Right lobe of liver (tissue), 6 donors: ENCODE measurements around the gene ZNF609. TPM values are rescaled to one million over a fixed set of nuclear protein-coding genes. Genes with fewer than 3 reads are reported as not detected.
A peak's percentile ranks its signal among the peaks of the same experiment; 100 is the strongest.

ENCODE experiments used
- ATAC-seq, 4 donors: fragments of 200-7000 bp; cut with Tn5 transposase; one replicate each; pipeline ENCODE4 v1.9.1; 2020; ENCODE audit warnings: mild to moderate bottlenecking in 4 of 4, moderate library complexity in 4 of 4
- DNase-seq, 3 donors: peaks; one replicate each; pipeline ENCODE4 v3.0.0-alpha.2; 2020
- H3K27ac ChIP-seq, 3 donors: fragments of 200-600 bp; one replicate each; pipeline ENCODE4 v1.8.0; 2022
- H3K27me3 ChIP-seq, 2 donors: fragments of 200-600 bp; one replicate each; pipeline ENCODE4 v1.8.0; 2022
- H3K36me3 ChIP-seq, 4 donors: fragments of 200-600 bp; sonication (generic) in 1 of 4; one replicate each; pipeline versions ENCODE4 v1.5.1 to v1.8.0; 2017 to 2022; ENCODE audit warnings: control low read depth in 1 of 4
- H3K4me1 ChIP-seq, 4 donors: fragments of 200-600 bp; sonication (generic) in 1 of 4; one replicate each; pipeline versions ENCODE4 v1.5.1 to v1.8.0; 2017 to 2022; ENCODE audit warnings: control low read depth in 1 of 4
- H3K4me3 ChIP-seq, 3 donors: fragments of 200-600 bp; one replicate each; pipeline ENCODE4 v1.8.0; 2022
- H3K9me3 ChIP-seq, 4 donors: fragments of 200-600 bp; sonication (generic) in 1 of 4; one replicate each; pipeline versions ENCODE4 v1.5.1 to v1.8.0; 2017 to 2022; ENCODE audit warnings: control low read depth in 1 of 4
- POLR2A ChIP-seq: fragments of 450-650 bp; IDR thresholded peaks from one replicate; pipeline ENCODE4 v1.6.1; 2017; ENCODE audit warnings: antibody characterized with exemption, mild to moderate bottlenecking
- WGBS: methylation state at CpG from one replicate; pipeline ENCODE4 v1.1.6; 2018; ENCODE audit warnings: low coverage, low lambda C conversion rate; ENCODE audit not compliant: insufficient coverage; ENCODE audit errors: missing lambda C conversion rate; 5-methylcytosine and 5-hydroxymethylcytosine counted together
- intact Hi-C, 2 donors: fragments of 100-400 bp; cut with DNase I; formaldehyde crosslinking; loops; one replicate each; pipeline versions ENCODE4 v1.11.2 to v1.14.1; 2022
- total RNA-seq, 6 experiments: library from RNA; depleted of rRNA in 2 of 6; stranded (reverse); fragments of >200 nt in 2 of 6; fragmentation: NEBNext Ultra II Directional in 3 of 6; extraction: Animal tissue kit (Norgen Biotek cat#: 25700) in 3 of 6; gene quantifications; one replicate each; pipeline versions ENCODE4 v1.1.0 to v1.2.4, GENCODE V29; 2016 to 2023
- TF ChIP-seq, protein P1 (sequence below), 4 donors: fragments of 200-600 bp in 3 of 4; fragments of 450-650 bp in 1 of 4; IDR thresholded peaks; one replicate each; pipeline versions ENCODE4 v1.5.1 to v1.8.0; 2016 to 2022; ENCODE audit warnings: antibody characterized with exemption in 4 of 4, mild to moderate bottlenecking in 2 of 4
- donor health status: DM: no; HTN: yes; CAD: no.
- donor health status: DM: no; HTN: no; CAD: no.
- donor health status: DM: no; HTN: no; CAD: no.
- donor health status: DM: no; HTN: yes; CAD: no.
- donor health status: DM: no; HTN: yes; CAD: no.

ZNF609 gene
- total RNA-seq, 6 experiments from 2014 or later, result 10.7 to 16.1 (median 13.5) TPM

DNA sequence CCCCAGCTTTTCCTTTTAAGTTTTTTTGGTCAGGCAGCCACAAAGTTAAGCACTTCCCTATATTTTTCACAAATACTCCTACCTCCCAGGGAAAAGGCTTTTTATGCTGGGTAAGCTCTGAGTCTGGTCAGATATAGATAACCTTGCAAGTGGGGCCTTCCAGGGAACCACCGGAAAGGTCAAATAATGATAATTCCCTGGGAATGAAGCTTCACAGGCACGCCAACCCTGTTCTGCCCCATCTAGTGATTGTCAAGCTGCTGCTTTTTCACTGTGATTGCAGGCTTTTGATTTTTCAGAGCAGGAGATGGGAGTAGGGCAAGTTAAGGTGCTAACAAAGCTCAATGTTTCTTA, 121.0 kb downstream of the ZNF609 start:
- Histone ChIP-seq H3K9me3 (peaks cover 0 to 14% (median 0%) of the 10 kb centered on the region in 4 donors), H3K27ac (no peak overlapping the region), H3K4me1 (peaks cover 0 to 15% (median 5%) of the 10 kb centered on the region in 4 donors), H3K36me3 (no peaks in the 10 kb centered on the region), H3K27me3 (no peaks in the 10 kb centered on the region), H3K4me3 (no peak overlapping the region)
- DNase-seq, result no peak
- intact Hi-C loops, result no loop called here
- no peak for TF ChIP-seq POLR2A
- TF ChIP-seq, protein P1, sequence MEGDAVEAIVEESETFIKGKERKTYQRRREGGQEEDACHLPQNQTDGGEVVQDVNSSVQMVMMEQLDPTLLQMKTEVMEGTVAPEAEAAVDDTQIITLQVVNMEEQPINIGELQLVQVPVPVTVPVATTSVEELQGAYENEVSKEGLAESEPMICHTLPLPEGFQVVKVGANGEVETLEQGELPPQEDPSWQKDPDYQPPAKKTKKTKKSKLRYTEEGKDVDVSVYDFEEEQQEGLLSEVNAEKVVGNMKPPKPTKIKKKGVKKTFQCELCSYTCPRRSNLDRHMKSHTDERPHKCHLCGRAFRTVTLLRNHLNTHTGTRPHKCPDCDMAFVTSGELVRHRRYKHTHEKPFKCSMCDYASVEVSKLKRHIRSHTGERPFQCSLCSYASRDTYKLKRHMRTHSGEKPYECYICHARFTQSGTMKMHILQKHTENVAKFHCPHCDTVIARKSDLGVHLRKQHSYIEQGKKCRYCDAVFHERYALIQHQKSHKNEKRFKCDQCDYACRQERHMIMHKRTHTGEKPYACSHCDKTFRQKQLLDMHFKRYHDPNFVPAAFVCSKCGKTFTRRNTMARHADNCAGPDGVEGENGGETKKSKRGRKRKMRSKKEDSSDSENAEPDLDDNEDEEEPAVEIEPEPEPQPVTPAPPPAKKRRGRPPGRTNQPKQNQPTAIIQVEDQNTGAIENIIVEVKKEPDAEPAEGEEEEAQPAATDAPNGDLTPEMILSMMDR (IDR thresholded peaks at IDR 0.05), result no peak
- WGBS, result 80% methylated on average over 1 of the region's 2 CpGs
- peak; percentile 22 to 60 (median 36) for ATAC-seq

DNA sequence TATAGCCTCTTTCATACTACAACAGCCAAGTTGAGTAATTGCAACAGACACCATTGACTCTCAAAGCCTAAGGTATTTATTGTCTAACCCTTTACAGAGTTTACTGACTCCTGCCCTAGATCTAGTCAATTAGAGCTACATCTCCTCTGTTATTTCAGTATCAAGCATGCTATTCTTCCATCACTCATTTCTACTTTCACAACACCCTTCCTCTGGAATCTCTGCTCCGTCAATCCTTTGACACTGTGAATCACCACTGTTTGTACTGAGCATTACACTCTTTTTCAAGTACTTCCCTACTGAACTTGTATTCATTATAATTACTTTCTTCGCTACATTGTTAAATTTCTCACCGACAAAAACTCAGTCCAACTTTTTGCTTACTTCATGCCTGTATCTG, 121.8 kb downstream of the ZNF609 start:
- intact Hi-C loops, result no loop called here
- Histone ChIP-seq H3K9me3 (peaks cover 0 to 14% (median 0%) of the 10 kb centered on the region in 4 donors), H3K27ac (no peak overlapping the region), H3K4me1 (peaks cover 0 to 15% (median 5%) of the 10 kb centered on the region in 4 donors), H3K27me3 (no peaks in the 10 kb centered on the region), H3K36me3 (no peaks in the 10 kb centered on the region), H3K4me3 (no peak overlapping the region)
- 78% methylated on average over 3 of the region's 3 CpGs for WGBS
- ATAC-seq (peak in 2 of 4 donors; percentile 13 to 43), DNase-seq (no peak)
- TF ChIP-seq POLR2A, result no peak

DNA sequence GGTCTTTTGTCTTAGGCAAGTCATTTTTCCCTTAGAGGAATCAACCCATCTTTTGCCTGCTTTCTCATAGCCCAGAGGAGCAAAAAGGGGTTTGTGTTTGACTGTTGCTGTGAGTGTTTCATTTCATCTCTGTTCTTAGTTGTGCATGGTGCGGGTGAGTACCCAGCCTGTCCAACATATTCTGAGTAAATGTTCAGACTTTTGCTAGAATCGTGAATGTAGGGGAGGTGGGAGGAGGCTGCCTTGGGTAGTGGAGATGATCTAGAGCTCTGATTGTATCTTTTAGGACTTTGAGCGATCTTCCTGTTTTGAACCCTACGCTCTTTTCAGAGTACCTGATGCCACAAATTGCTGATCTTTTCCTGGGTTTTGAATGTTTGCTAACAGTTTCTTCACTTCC, 123.1 kb downstream of the ZNF609 start:
- Histone ChIP-seq H3K4me1 (peaks cover 0 to 15% (median 5%) of the 10 kb centered on the region in 4 donors), H3K27me3 (no peaks in the 10 kb centered on the region), H3K27ac (no peak overlapping the region), H3K9me3 (peaks cover 0 to 14% (median 0%) of the 10 kb centered on the region in 4 donors), H3K36me3 (no peaks in the 10 kb centered on the region), H3K4me3 (no peak overlapping the region)
- WGBS, result 66% methylated on average over 3 of the region's 4 CpGs
- no peak for DNase-seq
- peak in 2 of 4 donors; percentile 10 to 18 for ATAC-seq
- TF ChIP-seq, protein P1 (IDR thresholded peaks at IDR 0.05), result no peak
- TF ChIP-seq POLR2A, result no peak
- intact Hi-C loops, result no loop called here

GRCh38 chr15:64583983-64584382, 123.6 kb downstream of the ZNF609 start:
- H3K27me3 ChIP-seq, result no peaks in the 10 kb centered on the region
- H3K9me3 ChIP-seq, result peaks cover 0 to 14% (median 0%) of the 10 kb centered on the region in 4 donors
- no peak overlapping the region for H3K4me3 ChIP-seq
- no peak for ATAC-seq
- 64% methylated on average over 3 of the region's 3 CpGs for WGBS
- H3K36me3 ChIP-seq, result no peaks in the 10 kb centered on the region
- H3K4me1 ChIP-seq, result peaks cover 0 to 15% (median 6%) of the 10 kb centered on the region in 4 donors
- DNase-seq, result no peak
- intact Hi-C loops, result no loop called here
- TF ChIP-seq, protein P1 (IDR thresholded peaks at IDR 0.05), result no peak
- TF ChIP-seq POLR2A, result no peak
- no peak overlapping the region for H3K27ac ChIP-seq

DNA sequence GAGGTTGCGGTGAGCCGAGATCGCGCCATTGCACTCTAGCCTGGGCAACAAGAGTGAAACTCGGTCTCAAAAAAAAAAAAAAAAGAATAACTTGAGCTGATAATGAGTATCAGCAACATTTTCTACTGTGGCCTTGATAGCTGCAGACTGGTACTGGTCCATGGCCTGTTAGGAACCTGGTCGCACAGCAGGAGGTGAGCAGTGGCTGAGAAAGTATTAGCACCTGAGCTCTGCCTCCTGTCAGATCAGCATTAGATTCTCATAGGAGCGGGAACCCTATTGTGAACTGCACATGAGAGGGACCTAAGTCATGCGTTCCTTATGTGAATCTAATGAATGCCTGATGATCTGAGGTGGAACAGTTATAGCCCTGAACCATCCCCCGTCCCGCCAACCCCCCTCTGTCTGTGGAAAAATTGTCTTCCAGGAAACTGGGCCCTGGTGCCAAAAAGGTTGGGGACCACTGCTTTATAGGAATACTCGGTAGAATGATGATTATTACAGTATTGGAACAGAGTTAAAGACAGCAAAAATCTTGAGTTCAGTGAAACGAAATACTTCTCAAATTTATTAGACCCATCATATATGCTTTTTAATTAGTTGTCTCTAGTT, 126.0 kb downstream of the ZNF609 start:
- Histone ChIP-seq H3K4me1 (peaks cover 0 to 17% (median 7%) of the 10 kb centered on the region in 4 donors), H3K36me3 (no peaks in the 10 kb centered on the region), H3K9me3 (no peaks in the 10 kb centered on the region), H3K27ac (no peak overlapping the region), H3K27me3 (no peaks in the 10 kb centered on the region), H3K4me3 (no peak overlapping the region)
- TF ChIP-seq, protein P1 (IDR thresholded peaks at IDR 0.05), result no peak
- no peak for TF ChIP-seq POLR2A
- DNase-seq (no peak), ATAC-seq (no peak)
- WGBS, result 84% methylated on average over 7 of the region's 12 CpGs
- intact Hi-C loops, result no loop called here
